Activated CD8-positive, alpha-beta memory T cell treated with anti-CD3 and anti-CD28 coated beads, Interleukin-2, amount 50 U/mL, for 24 hours (primary cell): ENCODE results near the gene TMEM267.
"Not testable (repeated sequence)": the region's sequence is repeated elsewhere in the genome, so short reads cannot be mapped to it uniquely, and the experiment has no call there.

Source experiments
- DNase-seq: peaks from one replicate; pipeline ENCODE4 v3.0.0-alpha.2; 2020; ENCODE audit errors: extremely low read depth

Gene TMEM267

GRCh38 chr5:43483298-43484105 lies at the start of gene TMEM267:
TMEM267 (minus strand) TSS chr5:43483865; CDS start chr5:43453969, 29,896 bp downstream.
- DNase-seq, result peak; percentile 65

DNA sequence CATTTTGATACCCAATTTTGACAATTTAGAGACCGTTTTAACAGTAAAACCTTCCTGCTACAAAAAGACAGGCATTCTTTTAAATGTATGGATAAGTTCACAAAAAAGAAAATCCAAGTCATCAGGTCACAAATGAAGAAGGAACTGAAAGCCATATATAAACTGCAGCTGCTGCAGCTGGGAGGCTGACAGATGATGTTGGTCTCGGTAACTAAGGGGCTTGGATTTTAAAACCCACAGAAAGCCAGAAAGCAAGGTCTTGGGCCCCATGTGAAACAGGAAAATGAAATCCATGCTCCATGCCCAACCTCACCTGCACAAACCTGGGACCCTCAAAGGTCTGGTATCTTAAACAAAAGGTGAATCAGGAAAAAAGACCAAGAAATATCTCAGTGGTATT lies 47.0 kb upstream of the TMEM267 start:
- no peak for DNase-seq

DNA sequence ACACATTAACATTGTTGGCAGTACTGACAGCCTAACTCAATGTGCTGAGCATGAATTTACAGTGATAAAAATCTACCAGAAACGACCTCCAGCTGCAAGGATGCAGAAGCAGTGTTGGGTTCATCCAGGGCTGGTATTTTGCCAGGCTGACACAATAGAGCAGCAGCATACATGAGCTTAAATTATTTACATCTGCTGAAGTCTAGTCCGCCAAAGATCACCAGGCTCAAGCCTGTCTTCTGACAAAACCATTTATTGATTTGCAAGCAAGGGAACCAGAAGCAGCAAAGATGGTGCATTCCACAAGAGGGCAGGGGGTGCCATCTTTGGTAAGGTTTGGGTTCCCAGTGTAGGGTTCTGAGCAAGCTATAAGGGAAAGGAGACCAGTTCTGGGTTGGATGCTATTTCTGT lies 40.0 kb upstream of the TMEM267 start:
- no peak for DNase-seq

- no peak for DNase-seq
Measured at GRCh38 chr5:43520615-43521014, 37.0 kb upstream of the TMEM267 start.

GRCh38 chr5:43515678-43516048 lies 32.0 kb upstream of the TMEM267 start:
- no peak for DNase-seq

GRCh38 chr5:43514816-43515677 lies 31.4 kb upstream of the TMEM267 start, which contains the start of gene C5orf34:
C5orf34 (minus strand) TSS chr5:43515148; CDS start chr5:43509339, 5,809 bp downstream.
- DNase-seq, result peak; percentile 85

GRCh38 chr5:43514471-43514815 lies 30.8 kb upstream of the TMEM267 start:
- DNase-seq, result no peak

- DNase-seq, result no peak
Measured at GRCh38 chr5:43514025-43514424, 30.4 kb upstream of the TMEM267 start.

DNA sequence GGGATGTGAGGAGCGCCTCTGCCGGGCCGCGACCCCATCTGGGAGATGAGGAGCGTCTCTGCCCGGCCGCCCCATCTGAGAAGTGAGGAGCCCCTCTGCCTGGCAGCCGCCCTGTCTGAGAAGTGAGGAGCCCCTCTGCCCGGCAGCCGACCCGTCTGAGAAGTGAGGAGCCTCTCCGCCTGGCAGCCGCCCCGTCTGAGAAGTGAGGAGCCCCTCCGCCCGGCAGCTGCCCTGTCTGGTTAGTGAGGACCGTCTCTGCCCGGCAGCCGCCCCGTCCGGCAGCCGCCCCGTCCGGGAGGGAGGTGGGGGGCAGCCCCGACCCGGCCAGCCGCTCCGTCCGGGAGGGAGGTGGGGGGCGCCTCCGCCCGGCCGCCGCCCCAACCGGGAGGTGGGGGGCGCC lies 27.4 kb upstream of the TMEM267 start:
- not testable (repeated sequence) for DNase-seq

DNA sequence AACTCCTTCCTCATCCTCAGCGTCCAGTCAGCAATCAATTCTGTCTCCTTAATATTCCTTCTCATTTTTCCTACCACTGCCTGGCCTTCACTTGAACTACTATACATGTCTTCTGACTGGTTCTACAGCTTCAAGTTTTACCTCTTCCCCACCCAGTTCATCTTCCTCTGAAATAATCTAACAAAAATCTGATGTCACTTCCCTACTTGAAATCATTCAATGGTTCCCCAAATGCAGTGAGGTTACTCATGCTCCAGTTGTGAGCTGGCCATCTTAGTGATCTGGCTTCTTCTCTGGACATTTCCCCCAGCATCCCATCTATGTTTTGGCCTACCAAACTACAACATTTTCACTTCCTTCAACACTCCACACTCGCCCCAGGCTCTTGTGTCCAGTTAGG lies 14.9 kb upstream of the TMEM267 start:
- no peak for DNase-seq

- no peak for DNase-seq
Measured at GRCh38 chr5:43497311-43498104, 13.8 kb upstream of the TMEM267 start.

DNA sequence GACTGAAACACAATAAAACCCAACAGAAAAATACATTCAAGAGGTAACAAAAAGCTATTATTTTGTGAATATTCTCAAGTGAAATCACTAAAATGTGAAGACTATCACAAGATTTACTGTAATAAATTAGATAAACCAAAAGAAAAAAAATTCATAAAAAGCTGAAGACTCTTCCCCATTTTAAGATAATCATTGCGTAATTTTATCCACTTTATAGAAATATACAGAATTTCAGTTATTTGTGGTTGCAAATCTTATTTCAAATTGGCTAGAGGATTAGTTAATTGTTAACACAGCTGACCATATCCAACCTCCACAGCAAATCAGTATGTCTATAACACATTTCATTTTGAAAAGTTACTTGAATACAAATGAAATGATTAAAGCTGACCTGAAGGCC lies 7.7 kb upstream of the TMEM267 start:
- DNase-seq, result no peak

DNA sequence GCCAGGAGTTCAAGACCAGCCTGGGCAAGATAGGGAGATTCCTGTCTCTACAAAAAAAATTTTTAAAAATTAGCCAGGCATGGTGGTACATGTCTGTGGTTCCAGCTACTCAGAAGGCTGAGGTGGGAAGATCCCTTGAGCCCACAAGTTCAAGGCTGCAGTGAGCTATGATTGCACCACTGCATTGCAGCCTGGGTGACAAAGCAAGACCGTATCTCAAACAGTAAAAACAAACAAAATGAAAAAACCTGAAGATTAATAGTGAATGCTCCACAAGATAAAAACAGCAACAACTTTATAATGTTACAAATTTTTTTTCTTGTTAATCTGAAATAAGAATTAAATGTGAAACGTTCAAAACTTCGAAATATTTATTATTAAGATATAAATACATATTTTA lies 2.7 kb upstream of the TMEM267 start:
- DNase-seq, result no peak

DNA sequence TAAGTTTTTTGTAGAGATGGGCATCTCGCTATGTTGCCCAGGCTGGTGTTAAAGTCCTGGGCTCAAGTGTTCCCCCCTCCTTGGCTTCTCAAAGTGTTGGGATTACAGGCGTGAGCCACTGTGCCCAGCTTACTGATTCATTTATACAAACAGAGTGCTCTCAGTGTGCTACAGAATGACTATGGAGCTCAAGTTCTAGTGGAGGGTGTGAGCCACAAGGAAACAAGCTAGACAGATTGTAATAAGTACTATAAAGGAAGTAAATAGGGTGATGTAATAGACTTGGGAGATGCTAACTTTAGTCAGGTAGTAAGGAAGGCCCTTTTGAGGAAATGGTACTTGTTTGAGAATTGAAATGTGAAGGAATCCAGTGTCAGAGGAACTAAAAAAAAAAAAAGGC lies 1.7 kb upstream of the TMEM267 start:
- no peak for DNase-seq

DNA sequence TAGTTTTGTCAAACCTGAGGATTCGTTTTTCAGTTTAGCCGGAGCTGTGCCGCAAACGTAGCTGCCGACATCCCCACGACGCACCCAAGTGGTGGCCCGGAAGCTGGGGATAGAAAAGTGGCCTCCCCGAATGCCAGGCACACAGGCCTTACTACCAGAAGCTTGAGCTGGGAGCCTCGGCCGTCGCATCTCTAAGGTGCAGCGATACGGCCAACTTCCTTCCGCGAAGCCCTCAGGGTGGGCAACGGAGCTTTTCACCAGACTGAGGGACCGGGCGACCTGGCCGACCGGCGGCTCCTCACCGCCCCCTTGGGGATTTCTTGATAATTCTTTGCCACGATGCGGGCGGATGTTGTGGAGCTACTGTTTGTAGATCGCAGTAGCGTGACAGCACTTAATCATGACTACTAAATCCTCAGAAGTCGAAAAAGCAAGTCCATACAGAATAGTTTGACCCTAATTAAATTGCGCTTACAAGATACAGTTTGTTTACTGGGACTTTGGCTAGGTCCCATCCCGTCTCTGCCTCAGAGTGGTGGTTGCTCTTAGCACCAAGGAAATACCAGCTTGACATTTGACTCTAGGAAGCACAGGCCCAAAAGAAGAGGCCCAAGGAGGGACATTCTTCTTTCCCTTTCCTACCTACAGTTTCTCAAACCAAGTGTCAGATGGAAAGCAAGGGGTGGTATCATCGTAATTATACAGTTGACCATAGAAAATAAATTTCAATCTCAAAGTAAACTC lies 613 bp upstream of the TMEM267 start:
- peak; percentile 70 for DNase-seq

DNA sequence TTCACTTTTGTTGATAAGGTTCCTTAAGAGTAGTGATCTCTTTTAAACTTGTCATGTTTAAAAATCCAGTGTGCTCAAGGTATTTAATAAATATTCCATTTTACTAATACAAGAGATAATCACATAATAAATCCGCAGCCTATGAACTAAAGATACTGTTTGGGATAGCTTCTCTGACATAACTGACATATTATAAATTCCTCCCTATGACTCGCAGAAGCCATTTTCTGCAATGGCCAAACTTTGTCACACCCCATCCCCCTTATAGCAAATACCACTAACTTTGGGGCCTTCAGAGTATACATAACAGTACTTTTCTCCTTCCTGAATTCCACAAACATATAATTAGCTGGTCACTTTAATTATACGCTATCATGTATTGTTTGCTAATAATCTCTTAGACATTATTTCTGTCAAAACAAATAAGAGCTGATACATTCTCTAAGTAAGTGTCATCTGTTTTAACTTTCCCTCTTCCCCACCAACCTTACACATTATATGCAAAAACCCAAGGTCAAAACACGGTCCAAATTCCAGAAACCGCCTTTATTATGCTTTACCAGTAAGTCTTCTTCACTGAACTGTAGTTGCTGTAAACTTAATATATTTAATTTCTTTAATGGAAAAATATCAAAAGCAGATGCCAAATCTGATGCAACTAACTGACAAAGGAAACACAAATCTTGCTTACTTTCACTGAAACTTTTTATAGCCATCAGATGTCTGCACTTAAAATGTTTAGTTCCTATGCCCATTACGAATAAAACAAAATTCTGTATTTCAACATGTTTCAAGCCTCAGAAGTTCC lies 971 bp downstream of the TMEM267 start:
- no peak for DNase-seq

DNA sequence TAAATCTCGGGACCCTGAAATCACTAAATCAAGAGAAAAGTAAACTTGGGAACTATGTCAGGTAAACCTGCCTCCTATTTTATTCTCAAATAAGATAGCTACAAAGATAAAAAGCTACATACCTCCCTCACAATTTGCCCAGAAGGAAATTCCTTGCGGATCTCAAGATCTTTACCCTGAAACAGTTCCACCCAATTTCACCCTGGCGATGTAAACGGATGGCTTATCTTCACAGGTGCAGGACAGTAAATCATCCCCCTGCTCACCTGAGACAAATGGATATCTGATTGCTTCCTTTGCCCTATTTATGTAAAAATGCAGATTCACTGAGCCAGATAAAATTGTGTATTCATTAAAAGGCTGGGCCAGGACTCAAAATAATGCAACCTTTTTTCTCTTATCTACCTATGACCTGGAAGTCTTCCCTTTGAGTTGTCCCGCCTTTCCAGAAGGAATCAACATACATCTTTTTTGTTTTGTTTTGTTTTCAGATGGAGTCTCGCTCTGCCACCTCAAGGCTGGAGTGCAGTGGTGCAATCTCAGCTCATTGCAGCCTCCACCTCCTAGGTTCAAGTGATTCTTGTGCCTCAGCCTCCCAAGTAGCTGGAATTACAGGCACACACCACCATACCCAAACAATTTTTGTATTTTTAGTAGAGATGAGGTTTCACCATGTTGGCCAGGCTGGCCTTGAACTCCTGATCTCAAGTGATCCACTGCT lies 13.8 kb downstream of the TMEM267 start:
- DNase-seq, result no peak

DNA sequence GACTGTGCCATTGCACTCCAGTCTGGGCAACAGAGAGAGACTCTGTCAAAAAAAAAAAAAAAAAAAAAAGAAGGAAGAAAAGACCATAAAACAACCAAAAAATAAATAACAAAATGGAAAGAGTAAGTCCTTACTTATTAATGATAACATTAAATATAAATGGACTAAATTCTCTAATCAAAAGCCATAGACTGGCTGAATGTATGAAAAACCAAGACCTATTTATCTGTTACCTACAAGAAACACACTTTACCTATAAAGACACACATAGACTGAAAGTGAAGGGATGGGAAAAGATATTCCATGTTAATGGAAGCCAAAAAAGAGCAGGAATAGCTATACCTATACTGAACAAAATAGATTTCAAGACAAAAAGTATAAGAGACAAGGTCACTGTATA lies 16.6 kb downstream of the TMEM267 start:
- no peak for DNase-seq

DNA sequence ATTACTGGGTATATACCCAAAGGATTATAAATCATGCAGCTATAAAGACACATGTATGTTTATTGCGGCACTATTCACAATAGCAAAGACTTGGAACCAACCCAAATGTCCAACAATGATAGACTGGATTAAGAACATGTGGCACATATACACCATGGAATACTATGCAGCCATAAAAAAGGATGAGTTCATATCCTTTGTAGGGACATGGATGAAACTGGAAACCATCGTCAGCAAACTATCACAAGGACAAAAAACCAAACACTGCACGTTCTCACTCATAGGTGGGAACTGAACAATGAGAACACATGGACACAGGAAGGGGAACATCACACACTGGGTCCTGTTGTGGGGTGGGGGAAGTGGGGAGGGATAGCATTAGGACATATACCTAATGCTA lies 18.2 kb downstream of the TMEM267 start:
- not testable (repeated sequence) for DNase-seq

DNA sequence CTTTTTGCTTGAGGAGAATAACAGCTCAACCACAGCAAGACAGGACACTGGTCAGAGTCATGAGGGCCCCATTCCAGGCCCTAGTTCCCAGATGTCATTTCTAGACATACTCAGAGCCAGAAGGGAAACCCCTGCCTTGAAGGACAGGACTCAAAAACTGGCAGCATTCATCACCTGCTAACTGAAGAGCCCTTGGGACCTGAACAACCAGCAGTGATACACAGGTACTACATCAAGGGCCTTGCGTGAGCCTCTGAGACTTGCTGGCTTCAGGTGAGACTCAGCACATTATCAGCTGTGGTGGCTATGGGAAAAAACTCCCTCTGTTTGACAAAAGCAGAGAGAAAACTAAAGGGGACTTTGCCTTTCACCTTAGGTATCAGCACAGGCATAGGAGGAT lies 22.6 kb downstream of the TMEM267 start:
- DNase-seq, result no peak
